ENCODE results near the gene SOX9.

Gene SOX9

DNA sequence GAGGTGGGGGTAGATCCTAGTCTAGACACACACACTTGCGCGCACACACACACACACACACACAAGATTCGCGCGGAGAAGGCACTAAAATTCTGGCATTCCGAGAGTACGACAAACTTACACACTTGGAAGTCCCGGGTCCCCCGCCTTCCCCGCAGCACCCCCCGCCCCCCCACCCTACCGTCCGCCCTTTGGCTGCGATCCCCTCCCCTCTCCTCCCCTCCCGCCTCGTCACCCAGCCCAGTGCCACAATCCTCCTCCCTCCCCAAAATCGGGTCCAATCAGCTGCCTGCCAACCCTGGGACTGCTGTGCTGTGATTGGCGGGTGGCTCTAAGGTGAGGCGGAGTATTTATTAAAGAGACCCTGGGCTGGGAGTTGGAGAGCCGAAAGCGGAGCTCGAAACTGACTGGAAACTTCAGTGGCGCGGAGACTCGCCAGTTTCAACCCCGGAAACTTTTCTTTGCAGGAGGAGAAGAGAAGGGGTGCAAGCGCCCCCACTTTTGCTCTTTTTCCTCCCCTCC lies at the start of gene SOX9:
TSS of gene SOX9 (plus strand) at position 379 of the 522 bp plus-strand sequence. CDS start 372 bp downstream, outside the sequence.
- no peak for TF ChIP-seq ZNF274 (IDR thresholded peaks at IDR 0.05; ENCODE audit: low read depth, low read length)
- peak within 1 kb of the TSS; percentile 67 for H3K4me3 ChIP-seq (ENCODE audit: low read length)

- TF ChIP-seq ZNF274 (IDR thresholded peaks at IDR 0.05; ENCODE audit: low read depth, low read length) = no peak
- no peak overlapping the region for H3K4me3 ChIP-seq (ENCODE audit: low read length)
Observed at GRCh38 chr17:72071330-72071729, 49.5 kb upstream of the SOX9 start.

DNA sequence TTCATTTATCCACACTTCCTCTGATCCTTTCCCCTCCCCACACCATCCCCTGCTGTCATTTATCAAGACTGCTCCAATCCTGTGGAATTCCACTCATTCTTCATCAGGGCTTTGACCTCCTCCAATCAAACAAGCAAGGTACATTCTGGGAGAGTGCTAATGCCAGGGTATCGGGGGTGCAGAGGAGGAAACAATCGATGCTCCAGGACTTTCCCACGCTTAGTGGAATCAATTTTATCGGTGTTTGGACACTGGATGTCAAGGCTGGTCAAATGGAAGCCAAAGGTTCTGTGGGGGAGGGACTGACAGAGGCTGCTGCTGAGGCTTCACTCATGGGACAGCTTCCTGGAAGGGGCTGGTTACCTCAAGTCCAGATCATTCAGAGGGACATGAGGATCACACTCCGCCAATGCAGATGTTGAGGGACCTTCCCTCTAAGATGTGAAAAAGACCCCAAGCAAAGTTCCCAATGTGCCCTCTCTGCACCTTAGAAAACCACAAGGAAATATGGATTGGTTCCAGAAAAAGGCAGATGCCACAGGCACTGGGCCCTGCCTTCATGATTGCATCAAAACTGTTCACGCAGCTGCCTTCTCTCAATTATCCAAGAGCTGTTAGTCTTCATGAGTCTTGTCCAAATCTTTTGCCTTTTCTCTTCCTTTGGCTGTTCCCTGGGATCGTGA lies 44.7 kb upstream of the SOX9 start:
- H3K4me3 ChIP-seq (ENCODE audit: low read length) = no peak overlapping the region
- no peak for TF ChIP-seq ZNF274 (IDR thresholded peaks at IDR 0.05; ENCODE audit: low read depth, low read length)

DNA sequence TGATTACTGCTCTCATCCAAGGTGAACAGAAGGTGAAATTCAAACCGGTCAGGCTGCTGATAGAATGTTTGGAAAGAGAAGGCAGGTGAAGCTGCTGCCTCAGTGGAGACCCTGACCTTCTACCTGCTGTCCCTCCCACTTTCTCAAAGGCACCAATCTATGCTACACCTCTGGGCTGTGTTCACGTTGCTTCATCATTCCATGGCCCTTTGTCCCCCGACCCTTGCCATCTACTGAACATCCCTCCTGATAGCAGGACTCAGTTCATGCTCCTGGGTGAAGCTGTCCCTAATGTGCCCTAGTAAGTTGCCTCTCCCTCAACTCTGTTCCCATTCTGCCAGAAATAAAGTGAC lies 44.2 kb upstream of the SOX9 start:
- no peak overlapping the region for H3K4me3 ChIP-seq (ENCODE audit: low read length)
- TF ChIP-seq ZNF274 (IDR thresholded peaks at IDR 0.05; ENCODE audit: low read depth, low read length) = no peak

DNA sequence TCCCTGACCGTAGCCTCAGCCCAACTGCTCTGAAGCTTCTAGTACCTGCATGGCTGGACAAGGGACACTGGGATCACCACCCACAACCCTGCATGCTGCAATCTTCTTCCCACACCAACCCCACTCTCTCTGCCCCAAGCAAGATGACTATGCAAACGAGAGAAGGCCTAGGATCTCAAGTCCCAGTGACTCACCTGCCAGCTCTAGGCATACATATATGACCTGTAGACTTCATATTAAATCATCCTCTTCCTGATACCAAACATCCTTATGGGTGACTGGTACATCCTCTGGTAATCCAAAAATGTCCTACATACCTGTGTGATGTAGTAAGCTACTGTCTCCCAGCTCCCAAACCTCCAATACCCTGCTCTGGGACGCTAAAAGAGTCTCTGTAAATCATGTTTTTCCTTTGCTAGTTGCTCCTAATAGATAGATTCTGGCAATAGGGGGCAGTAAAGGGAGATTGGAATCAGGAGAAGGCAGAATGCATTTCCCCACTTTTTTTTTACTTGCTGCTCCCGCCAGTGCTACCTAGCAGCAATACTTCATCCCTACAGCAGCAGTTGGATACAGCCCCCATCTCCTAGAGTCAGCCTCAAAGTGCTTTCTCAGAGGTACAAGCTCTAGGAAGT lies 43.4 kb upstream of the SOX9 start:
- TF ChIP-seq ZNF274 (IDR thresholded peaks at IDR 0.05; ENCODE audit: low read depth, low read length) = no peak
- no peak overlapping the region for H3K4me3 ChIP-seq (ENCODE audit: low read length)

DNA sequence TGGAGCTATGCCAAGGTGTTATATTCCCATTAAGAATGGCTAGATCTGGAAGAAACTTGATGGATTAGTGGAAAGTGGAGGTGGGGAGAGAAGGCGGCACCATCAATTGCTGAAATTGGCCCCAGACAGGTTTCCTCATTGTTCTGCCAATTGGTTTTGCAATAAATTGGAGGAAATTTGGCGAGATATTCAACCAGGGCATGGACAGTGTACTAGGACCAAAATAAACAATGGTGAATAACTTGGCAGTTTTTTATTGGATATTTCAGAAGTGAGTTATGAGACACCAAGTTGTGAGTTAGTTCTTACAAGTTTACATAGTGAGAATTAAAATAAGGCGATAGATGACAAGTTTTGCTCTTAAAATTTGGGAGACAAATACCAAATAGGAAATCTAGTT lies 41.1 kb upstream of the SOX9 start:
- no peak overlapping the region for H3K4me3 ChIP-seq (ENCODE audit: low read length)
- no peak for TF ChIP-seq ZNF274 (IDR thresholded peaks at IDR 0.05; ENCODE audit: low read depth, low read length)

GRCh38 chr17:72087876-72088275 lies 32.9 kb upstream of the SOX9 start:
- no peak overlapping the region for H3K4me3 ChIP-seq (ENCODE audit: low read length)
- TF ChIP-seq ZNF274 (IDR thresholded peaks at IDR 0.05; ENCODE audit: low read depth, low read length) = no peak

DNA sequence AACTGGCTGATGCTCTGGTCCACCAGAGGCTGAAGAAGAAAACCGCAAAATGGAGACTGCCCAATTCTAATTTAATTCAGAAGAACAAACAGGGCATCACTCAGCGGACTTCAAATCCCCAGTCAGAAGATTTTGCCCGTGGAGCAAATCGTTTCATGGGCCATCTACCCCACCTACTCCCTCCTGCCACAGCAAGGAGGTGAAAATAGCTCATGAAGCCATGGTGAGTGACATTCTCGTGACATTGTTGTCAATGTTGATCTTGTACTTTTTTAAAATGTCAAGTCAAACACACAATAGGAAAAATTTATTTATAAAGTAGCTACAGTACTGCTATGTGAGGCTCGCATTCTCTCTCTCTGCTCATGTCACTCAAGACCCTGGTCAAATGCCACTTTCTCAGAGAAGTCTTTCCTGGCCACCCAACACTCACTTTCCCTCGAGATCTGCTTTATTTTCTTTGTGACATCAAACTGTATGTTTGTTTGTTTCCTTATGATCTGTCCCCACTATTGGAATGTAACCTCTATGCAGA lies 31.3 kb upstream of the SOX9 start:
- TF ChIP-seq ZNF274 (IDR thresholded peaks at IDR 0.05; ENCODE audit: low read depth, low read length) = no peak
- H3K4me3 ChIP-seq (ENCODE audit: low read length) = no peak overlapping the region

DNA sequence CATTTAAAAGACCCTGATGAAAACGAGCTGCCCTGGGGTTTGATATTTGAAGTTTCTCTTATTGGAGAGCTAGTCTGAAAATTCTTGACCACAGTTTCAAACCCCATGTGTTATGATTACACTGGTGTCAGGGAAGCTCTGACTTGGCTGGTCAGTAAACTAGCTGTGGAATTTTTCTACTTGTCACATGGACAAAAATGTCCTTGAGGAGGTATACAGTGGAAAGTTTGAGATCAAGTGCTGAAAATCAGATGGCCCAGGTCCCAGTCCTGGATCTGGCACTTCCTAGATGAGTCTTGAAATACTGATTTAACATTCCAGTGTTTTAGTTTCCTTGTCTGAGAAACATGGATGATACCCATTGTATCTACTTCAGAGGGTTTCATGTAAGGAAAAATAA lies 30.7 kb upstream of the SOX9 start:
- no peak for TF ChIP-seq ZNF274 (IDR thresholded peaks at IDR 0.05; ENCODE audit: low read depth, low read length)
- H3K4me3 ChIP-seq (ENCODE audit: low read length) = no peak overlapping the region

DNA sequence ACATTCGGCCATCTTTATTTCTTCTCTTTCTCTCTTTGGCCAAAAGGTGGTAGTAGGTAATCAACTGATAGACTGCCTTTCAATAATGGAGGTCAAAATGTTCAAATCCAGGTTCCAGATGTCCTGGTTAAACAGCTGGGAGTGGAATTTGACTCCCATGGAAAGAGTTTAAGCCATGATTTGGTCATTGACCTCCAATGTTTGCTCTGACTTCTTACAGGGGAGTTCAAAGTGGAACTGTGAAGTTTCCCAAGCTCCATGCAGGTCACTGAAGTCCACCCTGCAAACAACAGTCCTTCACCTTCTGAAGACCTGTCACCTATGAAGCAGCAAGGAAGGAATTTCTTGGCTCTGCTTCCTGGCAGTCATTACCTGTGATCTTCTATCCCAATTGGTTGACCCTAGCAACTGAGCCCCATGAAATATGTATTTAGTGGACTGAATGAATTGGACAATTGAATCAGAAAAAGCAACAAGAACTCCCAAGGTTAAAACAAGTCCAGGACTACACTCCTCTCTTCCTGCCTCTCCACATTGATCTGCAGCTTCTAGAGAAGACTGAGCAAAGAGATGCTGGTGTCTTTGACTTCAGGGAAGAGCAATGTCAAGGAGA lies 28.0 kb upstream of the SOX9 start:
- no peak overlapping the region for H3K4me3 ChIP-seq (ENCODE audit: low read length)
- TF ChIP-seq ZNF274 (IDR thresholded peaks at IDR 0.05; ENCODE audit: low read depth, low read length) = no peak

GRCh38 chr17:72093707-72094106 lies 27.1 kb upstream of the SOX9 start:
- TF ChIP-seq ZNF274 (IDR thresholded peaks at IDR 0.05; ENCODE audit: low read depth, low read length) = no peak
- no peak overlapping the region for H3K4me3 ChIP-seq (ENCODE audit: low read length)

- TF ChIP-seq ZNF274 (IDR thresholded peaks at IDR 0.05; ENCODE audit: low read depth, low read length) = no peak
- no peak overlapping the region for H3K4me3 ChIP-seq (ENCODE audit: low read length)
Observed at GRCh38 chr17:72095316-72095715, 25.5 kb upstream of the SOX9 start.

- no peak overlapping the region for H3K4me3 ChIP-seq (ENCODE audit: low read length)
- TF ChIP-seq ZNF274 (IDR thresholded peaks at IDR 0.05; ENCODE audit: low read depth, low read length) = no peak
Observed at GRCh38 chr17:72097144-72097543, 23.7 kb upstream of the SOX9 start.

DNA sequence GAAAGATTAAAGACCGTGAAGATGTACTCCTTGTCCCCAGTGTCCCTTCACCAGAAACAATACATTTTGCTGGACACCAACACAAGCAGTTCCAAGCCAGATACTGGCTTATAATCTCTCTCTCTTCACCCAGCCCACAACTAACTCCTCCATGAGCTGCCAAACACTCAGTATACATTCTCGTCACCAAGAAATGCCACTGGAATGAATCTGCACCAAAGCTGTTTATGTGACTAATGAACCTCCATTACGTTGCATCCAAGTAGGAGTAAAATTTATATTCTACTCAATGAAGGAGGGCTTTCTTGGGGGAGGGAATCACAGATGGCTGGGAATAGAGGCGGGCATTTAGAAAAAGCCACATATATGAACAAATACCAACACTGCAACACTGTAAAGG lies 20.9 kb upstream of the SOX9 start:
- TF ChIP-seq ZNF274 (IDR thresholded peaks at IDR 0.05; ENCODE audit: low read depth, low read length) = no peak
- H3K4me3 ChIP-seq (ENCODE audit: low read length) = no peak overlapping the region

DNA sequence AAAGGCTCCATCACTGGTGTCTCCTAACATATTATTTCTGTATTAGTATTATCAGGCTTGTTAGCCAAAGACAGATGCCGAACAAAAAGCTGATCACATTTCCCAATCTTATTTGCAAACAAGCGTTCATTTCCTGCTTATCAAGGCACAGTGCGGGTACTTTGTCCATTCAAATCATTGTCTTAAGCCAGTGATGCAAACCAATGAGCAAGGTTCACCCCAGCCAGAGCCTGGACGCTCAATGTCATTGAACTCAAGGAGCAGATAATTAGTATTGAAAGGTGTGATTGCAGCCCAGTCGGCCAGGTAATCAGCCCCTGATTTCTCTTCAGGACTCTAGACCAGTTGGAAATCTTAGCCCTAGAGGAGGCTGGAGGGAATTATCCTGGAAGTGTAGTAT lies 20.4 kb upstream of the SOX9 start:
- TF ChIP-seq ZNF274 (IDR thresholded peaks at IDR 0.05; ENCODE audit: low read depth, low read length) = no peak
- H3K4me3 ChIP-seq (ENCODE audit: low read length) = no peak overlapping the region

Data from GM08714 (cell line).